SU-DHL-6 (cell line): ENCODE data around the gene KCNN2.

Experiments
- H2AFZ ChIP-seq: fragments of 200-600 bp; sonication (generic); 2 replicates; pipeline ENCODE4 v1.6.1; 2014; ENCODE audit warnings: low read depth, mild to moderate bottlenecking, moderate library complexity, mixed read lengths, antibody characterized with exemption, low read length; ENCODE audit not compliant: severe bottlenecking
- H3F3A ChIP-seq: fragments of 200-600 bp; shearing (Covaris generic); 2 replicates; pipeline ENCODE4 v1.6.0; 2016; ENCODE audit warnings: antibody characterized with exemption, mild to moderate bottlenecking; ENCODE audit not compliant: insufficient read depth
- H3K27ac ChIP-seq: fragments of 200-600 bp; sonication (generic); 2 replicates; pipeline ENCODE4 v1.5.1; 2016; ENCODE audit warnings: low read depth, mild to moderate bottlenecking, low read length, moderate library complexity, mixed read lengths
- H3K27me3 ChIP-seq: fragments of 200-600 bp; sonication (generic), shearing (Covaris generic); 2 replicates; pipeline ENCODE4 v1.6.0; 2014; ENCODE audit warnings: mild to moderate bottlenecking, low read length
- H3K36me3 ChIP-seq: fragments of 200-600 bp; sonication (generic); 2 replicates; pipeline ENCODE4 v1.6.1; 2014; ENCODE audit warnings: mild to moderate bottlenecking, low read length, mixed read lengths
- H3K4me2 ChIP-seq: fragments of 300-600, 200-600 bp; shearing (Covaris generic), sonication (generic); 2 replicates; pipeline ENCODE4 v1.6.0; 2014; ENCODE audit warnings: low read length, low read depth, mild to moderate bottlenecking; ENCODE audit not compliant: poor library complexity, severe bottlenecking
- H3K4me3 ChIP-seq: fragments of 200-600 bp; sonication (generic); 2 replicates; pipeline ENCODE4 v1.5.1; 2014; ENCODE audit warnings: antibody characterized with exemption, low read length, mild to moderate bottlenecking, mixed read lengths; ENCODE audit not compliant: insufficient read depth, poor library complexity, severe bottlenecking
- H3K79me2 ChIP-seq: fragments of 200-600 bp; sonication (generic); 2 replicates; pipeline ENCODE4 v1.6.1; 2014; ENCODE audit warnings: mild to moderate bottlenecking, low read length, moderate library complexity; ENCODE audit not compliant: insufficient read depth
- H3K9ac ChIP-seq: fragments of 200-600 bp; sonication (generic); 2 replicates; pipeline ENCODE4 v1.7.0; 2014; ENCODE audit warnings: mild to moderate bottlenecking, low read length
- H3K9me2 ChIP-seq: fragments of 200-600 bp; sonication (generic); replicated peaks from 2 replicates; pipeline ENCODE4 v1.6.1; 2014; ENCODE audit warnings: low read length; ENCODE audit not compliant: insufficient read depth
- H3K9me3 ChIP-seq: fragments of 200-600 bp; sonication (generic); 2 replicates; pipeline ENCODE4 v1.6.1; 2014; ENCODE audit warnings: low read length, mixed read lengths; ENCODE audit not compliant: insufficient read depth
- H4K20me1 ChIP-seq: fragments of 200-600 bp; sonication (generic); 2 replicates; pipeline ENCODE4 v1.6.1; 2014; ENCODE audit warnings: low read depth, mild to moderate bottlenecking, antibody characterized with exemption, low read length, moderate library complexity, mixed read lengths
- CTCF ChIP-seq: fragments of 200-600 bp; sonication (generic); IDR thresholded peaks from one replicate; pipeline ENCODE4 v1.5.1; 2017; ENCODE audit warnings: antibody characterized with exemption, mild to moderate bottlenecking, low read length, moderate library complexity; ENCODE audit not compliant: insufficient read depth, poor library complexity, severe bottlenecking
- EZH2phosphoT487 ChIP-seq: fragments of 200-600 bp; sonication (generic), shearing (Covaris generic); conservative IDR thresholded peaks from 2 replicates; pipeline ENCODE4 v1.6.1; 2018; ENCODE audit warnings: mild to moderate bottlenecking, antibody characterized with exemption, low read length, moderate library complexity, mixed read lengths

KCNN2 gene

DNA sequence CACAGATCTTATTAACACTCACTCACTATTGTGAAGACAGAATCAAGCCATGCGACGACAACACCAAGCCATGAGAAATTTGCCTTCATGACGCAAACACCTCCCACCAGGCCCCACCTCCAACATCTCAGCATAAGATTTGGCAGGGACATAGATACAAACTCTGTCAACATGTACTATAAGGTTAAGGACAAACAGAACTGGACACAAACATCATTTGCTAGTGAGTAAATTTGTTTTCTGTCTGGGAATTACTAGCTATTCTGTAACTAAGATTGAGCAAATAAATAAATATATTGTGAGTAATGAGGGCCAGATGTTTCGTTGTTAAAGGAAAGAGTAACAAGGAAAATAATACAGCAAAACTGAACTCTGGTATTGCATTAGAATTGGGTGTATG lies 15.7 kb upstream of the KCNN2 start:
- H3K9me2 ChIP-seq: no peaks in the 10 kb centered on the region; the same call in 1 of the 2 replicates
- H4K20me1 ChIP-seq: no peaks in the 10 kb centered on the region
- no peak overlapping the region for H3K9ac ChIP-seq
- no peaks in the 10 kb centered on the region for H3K27me3 ChIP-seq
- no peak overlapping the region for H2AFZ ChIP-seq
- no peaks in the 10 kb centered on the region for H3K9me3 ChIP-seq
- no peaks in the 10 kb centered on the region for H3F3A ChIP-seq
- TF ChIP-seq EZH2phosphoT487 (no peak), CTCF (no peak)
- no peak overlapping the region for H3K4me3 ChIP-seq
- no peaks in the 10 kb centered on the region for H3K36me3 ChIP-seq
- no peaks in the 10 kb centered on the region for H3K79me2 ChIP-seq
- H3K4me2 ChIP-seq: no peak overlapping the region
- H3K27ac ChIP-seq: no peak overlapping the region

GRCh38 chr5:114355086-114355830 lies 6.6 kb upstream of the KCNN2 start:
- Histone ChIP-seq H3K27me3 (no peaks in the 10 kb centered on the region), H3K4me2 (no peak overlapping the region), H3K36me3 (no peaks in the 10 kb centered on the region), H4K20me1 (no peaks in the 10 kb centered on the region), H3K79me2 (no peaks in the 10 kb centered on the region), H3K9me2 (no peaks in the 10 kb centered on the region), H2AFZ (no peak overlapping the region), H3K9me3 (no peaks in the 10 kb centered on the region), H3K27ac (no peak overlapping the region), H3K9ac (no peak overlapping the region), H3F3A (no peaks in the 10 kb centered on the region), H3K4me3 (no peak overlapping the region)
- TF ChIP-seq CTCF (no peak), EZH2phosphoT487 (no peak)

- no peak overlapping the region for H3K9ac ChIP-seq
- H3K4me2 ChIP-seq: no peak overlapping the region
- no peaks in the 10 kb centered on the region for H3K36me3 ChIP-seq
- no peak for TF ChIP-seq CTCF
- no peak for TF ChIP-seq EZH2phosphoT487
- no peaks in the 10 kb centered on the region for H3K27me3 ChIP-seq
- H2AFZ ChIP-seq: no peak overlapping the region
- no peaks in the 10 kb centered on the region for H3K9me3 ChIP-seq
- H3K9me2 ChIP-seq: no peaks in the 10 kb centered on the region
- no peaks in the 10 kb centered on the region for H3K79me2 ChIP-seq
- no peaks in the 10 kb centered on the region for H3F3A ChIP-seq
- H3K27ac ChIP-seq: no peak overlapping the region
- H3K4me3 ChIP-seq: no peak overlapping the region
- H4K20me1 ChIP-seq: no peaks in the 10 kb centered on the region
These were observed 3.5 kb upstream of the KCNN2 start for GRCh38 chr5:114358329-114358728.
